GM21381 (cell line): ENCODE results near the gene CLCNKA.
"Not testable (repeated sequence)": the region's sequence is repeated elsewhere in the genome, so short reads cannot be mapped to it uniquely, and the experiment has no call there.

ENCODE experiments used
- ATAC-seq: cut with Tn5 transposase; IDR thresholded peaks from one replicate; pipeline ENCODE4 v1.9.1; 2021; ENCODE audit warnings: mild to moderate bottlenecking, moderate library complexity; ENCODE audit not compliant: unreplicated experiment

The CLCNKA gene

GRCh38 chr1:16039871-16040270 lies 18.0 kb downstream of the CLCNKA start:
- ATAC-seq, result not testable (repeated sequence)

DNA sequence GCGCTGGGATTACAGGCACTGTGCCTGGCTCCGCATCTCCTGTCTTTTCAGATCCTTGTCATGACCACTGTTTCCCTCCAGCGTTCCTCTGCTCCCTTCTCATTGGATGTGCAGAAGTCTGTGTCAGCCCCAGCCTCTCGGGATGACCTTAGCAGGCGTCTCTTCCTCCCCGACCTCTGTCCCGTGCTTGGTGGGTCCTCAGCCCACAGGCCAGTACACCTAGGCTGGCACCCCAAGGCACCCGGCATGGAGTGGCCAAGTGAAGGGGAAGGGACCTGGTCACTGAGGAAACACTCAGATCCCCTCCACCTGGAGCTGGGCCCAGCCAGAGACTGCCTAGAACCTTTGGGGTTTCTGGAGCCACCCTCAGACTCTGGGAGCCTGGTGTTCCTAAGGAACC lies 19.4 kb downstream of the CLCNKA start:
- ATAC-seq, result no peak

DNA sequence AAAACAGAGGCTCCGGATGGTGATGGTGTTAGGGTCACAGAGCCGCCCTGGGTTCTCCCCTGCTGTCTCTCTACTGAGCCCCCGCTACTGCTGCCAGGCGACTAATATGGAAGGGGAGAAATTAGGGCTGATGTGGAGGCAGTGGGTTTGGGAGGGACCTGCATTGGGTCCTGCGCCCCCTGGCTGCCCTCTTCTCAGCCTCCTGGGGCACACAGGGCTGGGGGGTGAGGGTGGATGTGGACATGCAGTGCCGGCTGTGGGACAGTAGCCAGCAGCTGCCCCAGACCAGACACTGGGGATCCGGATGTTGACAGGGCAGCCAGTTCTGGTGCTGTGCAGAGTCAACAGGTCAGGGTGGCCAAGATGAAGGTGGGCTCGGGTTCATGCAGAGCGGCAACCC lies 20.3 kb downstream of the CLCNKA start:
- no peak for ATAC-seq

DNA sequence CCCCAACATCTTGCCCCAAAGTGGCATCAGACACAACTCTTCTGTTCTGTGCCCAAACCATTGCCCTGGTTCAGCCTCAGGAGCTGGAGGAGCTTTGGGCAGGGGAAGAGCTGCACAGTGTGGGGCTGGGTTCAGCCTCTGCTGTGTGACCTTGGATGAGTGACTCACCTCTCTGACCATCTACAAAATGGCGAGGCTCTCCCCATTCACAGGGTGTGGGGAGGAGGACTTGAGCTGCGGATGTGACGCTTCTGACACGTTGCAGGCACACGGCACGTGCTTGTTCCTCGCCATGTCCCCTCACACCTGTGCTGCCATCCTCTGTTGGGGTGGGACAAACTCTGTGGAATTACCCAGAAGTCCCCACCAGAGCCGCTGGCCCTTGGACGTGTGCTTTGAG lies 20.8 kb downstream of the CLCNKA start:
- ATAC-seq, result not testable (repeated sequence)

DNA sequence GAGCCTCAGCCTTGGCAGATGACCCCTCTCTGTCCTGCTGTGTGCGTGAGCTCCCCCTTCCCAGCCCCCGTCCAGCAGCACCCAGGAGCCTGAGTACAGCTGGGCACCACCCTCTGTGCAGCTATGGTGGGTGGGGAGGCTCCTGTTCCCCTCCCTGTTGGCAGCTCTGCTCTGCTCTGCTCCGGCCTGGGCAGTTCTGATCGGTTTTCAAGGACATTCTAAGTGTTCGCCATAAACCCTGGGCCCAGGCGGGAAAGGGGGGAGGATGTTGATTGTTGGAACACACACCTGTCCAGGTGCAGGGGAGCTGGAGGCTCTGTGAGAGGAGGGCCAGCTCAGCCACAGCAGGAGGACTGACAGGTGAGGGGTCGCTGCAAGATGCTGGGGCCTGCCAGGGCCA lies 21.7 kb downstream of the CLCNKA start, which contains the start of gene CLCNKB:
CLCNKB (plus strand) TSS at position 262 of the 400 bp plus-strand sequence. CDS start 711 bp downstream, outside the sequence.
- ATAC-seq, result no peak

DNA sequence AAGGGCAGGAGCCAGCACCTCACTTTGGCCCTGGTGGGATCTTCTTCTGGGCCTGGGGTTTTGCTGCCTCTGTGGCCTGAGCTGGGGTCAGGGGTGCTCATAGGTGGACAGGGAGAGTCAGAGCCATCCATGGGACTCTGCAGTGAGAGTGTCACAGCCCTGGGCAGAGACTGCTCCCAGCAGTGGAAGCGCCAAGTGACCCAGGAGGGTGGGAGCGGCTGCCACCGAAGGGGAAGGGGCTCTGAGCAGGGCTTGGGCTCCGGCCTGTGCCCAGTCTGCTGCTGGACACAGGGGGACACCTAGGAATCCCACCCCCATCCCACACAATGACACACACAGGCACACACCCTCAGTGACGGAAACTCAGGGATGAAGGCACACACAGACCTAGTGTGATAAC lies 22.1 kb downstream of the CLCNKA start:
- no peak for ATAC-seq

DNA sequence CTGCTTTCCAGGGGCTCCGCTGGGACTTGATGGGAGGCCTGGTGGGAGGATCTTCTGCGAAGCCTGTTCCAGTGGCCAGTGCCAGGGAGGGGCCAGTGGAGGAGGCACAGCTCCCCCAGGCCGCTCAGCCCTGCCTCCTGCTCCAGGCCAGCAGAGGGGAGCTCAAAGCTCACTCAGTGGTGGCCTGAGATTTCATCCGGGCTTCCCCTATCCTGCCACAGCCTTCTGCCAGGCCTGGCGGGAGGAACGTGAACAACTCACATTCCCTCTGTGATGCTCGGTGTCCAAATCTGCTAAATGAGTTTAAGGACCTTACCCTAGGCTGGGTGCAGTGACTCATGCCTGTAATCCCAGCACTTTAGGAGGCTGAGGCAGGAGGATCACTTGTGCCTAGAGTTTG lies 25.0 kb downstream of the CLCNKA start:
- ATAC-seq, result no peak

- ATAC-seq, result no peak
These were observed 26.1 kb downstream of the CLCNKA start for GRCh38 chr1:16047791-16048475.

DNA sequence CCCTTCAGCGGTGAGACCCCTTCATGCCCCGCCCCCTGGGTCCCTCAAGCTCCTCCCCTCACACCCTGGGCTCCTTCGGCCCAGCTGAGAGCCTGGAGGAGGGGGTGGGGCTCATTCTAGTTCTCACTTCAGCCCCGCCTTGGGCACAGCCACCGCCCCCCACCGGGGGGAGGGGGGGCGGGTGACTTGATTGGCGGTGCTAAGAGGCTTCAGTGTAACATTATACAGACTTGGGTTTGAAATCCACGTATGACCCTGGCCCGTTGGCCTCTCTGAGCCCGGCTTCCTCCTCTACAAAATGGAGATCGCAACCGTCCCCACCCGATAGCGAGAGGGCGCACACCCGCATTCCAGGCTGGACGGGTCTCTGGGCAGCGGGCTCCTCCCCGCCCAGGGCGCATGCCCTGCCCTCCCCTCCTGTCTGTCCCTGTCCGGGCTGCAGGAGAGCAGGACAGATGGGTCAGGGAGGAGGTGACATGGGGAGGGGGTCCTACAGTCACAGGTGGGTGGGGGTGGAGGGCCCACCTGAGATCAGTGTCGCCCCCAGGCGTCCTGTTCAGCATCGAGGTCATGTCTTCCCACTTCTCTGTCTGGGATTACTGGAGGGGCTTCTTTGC lies 26.8 kb downstream of the CLCNKA start:
- ATAC-seq, result no peak

DNA sequence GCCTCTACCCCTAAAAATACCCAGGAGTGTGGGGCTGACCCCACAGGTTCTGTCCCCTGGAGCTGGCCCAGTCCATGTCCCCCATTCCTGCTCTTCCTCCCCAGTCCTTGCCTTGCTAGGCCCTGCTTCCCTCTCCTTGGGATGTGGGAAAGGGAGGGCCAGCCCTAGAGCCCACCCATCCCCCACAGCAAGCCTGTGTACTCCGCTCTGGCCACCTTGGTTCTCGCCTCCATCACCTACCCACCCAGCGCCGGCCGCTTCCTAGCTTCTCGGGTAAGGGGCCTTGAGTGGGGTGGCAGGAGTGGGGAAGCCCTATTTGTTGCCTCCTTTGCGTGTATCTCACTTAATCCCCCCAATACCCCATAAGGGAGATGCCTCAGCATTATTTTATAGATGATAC lies 28.5 kb downstream of the CLCNKA start:
- no peak for ATAC-seq

- no peak for ATAC-seq
These were observed 29.2 kb downstream of the CLCNKA start for GRCh38 chr1:16051039-16051438.

- not testable (repeated sequence) for ATAC-seq
These were observed 30.1 kb downstream of the CLCNKA start for GRCh38 chr1:16051949-16052348.

DNA sequence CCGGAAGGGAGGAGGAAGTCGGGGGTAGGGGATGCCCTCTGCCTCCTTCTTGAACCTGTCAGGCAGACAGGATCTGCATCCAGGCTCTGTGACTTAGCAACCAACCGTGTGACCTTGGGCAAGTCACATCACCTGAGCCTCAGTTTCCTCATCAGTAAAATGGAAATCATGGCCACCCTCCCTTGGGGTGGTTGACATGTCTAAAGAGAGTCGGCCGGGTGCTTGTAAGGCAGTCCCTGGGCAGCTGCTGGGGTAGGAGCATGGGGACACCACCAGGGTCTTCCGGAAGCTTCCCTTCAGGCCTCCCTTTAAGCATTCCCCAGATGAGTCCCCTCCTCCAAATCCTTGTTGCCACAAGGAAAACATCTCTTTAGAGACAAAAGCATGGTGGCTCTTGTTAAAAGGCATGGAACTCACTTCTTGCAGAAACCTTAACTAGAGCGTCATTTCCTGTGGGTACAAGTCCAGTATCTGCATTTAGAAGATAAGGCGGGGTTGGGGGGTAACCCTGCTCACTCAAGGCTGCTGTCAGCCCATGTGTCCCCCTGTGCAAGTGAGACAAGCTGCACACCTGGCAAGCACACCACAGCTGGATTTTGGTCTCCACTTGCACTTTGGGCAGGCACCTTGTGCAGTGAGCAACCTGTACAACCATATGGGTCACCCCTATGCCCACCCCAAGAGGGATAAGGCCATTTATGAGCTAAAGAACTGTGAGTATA lies 32.1 kb downstream of the CLCNKA start:
- no peak for ATAC-seq

DNA sequence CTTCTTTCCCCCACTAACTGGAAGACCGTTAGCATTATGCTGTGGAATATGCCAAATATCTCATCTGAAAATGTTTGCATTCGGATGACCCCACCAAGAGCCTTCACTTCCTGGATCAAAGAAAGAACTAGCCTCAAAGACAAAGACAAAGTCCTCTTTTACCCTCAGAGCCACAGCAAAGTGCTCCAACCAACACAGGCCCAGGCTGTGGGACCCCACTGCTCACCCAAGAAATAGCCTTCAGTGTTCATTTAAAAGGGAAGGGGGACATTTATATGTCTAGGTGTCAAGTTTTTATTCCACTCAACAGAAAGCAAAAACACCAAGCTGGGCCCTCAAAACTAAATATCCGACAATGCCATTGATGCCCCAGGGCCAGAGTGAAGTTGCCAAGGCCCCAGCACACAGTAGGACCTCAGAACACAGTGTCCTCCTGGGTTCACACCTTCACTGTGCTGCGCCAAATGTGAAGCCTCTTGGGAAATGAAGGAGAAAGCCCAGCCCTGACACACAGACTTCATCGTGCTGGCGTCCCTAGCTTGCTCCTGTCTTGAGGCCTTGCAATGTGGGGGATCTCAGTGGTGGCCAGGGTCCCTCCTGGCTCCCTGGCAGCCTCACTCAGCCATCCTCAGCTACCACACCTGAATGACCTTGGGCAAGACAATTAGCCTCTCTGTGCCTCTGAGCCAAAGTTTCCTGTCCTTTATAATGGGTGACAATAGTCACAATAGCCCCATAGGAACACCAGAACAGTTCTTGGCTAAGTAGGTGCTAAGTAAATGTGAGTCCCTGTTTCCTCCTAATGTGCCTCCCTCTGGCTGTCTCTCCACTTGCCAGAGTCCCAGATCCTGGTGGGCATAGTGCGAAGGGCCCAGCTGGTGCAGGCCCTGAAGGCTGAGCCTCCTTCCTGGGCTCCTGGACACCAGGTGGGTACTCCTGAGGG lies 33.0 kb downstream of the CLCNKA start:
- ATAC-seq, result no peak

- ATAC-seq, result peak; percentile 69
These were observed 34.0 kb downstream of the CLCNKA start for GRCh38 chr1:16055613-16056520.

DNA sequence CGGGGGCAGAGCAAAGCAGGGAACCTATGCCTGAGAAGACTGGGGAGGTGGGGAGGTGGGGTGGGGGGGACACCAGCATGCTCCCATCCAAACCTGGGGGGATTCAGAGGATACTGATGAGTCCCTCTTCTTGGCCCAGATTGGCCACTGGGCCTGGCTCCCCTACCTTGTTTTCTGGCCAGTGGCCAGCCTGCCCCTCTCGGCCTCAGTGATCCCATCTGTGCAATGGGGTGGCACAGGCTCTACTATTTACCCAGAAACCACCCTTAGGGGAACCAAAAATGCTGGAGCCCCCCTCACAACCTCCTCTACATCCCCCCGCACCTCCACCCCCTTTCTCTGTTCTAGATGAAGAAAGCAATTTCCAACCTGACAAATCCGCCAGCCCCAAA lies 34.7 kb downstream of the CLCNKA start:
- not testable (repeated sequence) for ATAC-seq

DNA sequence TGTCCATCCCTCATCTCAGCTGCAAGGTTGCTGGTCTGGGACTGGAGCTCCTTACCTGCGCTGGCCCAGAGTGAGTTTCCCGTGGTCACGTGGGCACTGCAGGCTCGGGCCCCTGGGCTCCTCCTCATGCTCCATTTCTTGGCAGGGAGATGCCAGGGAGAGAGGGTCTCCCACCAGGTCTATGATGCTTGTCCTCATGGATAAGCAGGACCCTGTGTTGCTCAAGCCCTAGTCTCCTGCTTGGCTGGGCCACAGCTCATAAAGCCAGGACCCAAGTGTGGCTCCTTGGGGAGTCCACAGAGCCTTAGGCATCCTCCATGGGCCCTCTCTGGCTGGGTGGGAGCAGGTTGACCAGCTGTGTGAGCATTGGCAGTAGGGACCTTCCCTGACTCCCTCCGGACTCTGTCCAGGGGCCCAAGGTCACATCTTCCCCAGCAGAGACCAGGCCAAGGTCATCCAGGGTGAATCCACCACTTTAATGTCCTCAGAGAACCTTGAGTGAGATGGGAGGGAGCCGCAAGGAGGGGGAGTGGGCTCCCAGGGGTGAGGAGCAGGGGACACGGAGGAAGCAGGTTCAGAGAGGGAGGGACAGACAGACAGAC lies 35.6 kb downstream of the CLCNKA start:
- not testable (repeated sequence) for ATAC-seq

GRCh38 chr1:16058394-16059120 lies 36.7 kb downstream of the CLCNKA start:
- ATAC-seq, result not testable (repeated sequence)

GRCh38 chr1:16061266-16061665 lies 39.4 kb downstream of the CLCNKA start:
- no peak for ATAC-seq
